Astrocyte of the cerebellum (primary cell): ENCODE measurements around the gene GNG2.

Source experiments
- DNase-seq: peaks from one replicate; pipeline ENCODE4 v3.0.0-alpha.2; 2011; ENCODE audit warnings: low read depth
- H3K4me3 ChIP-seq: 2 replicates; pipeline ENCODE4 v1.5.1; 2011; ENCODE audit warnings: mild to moderate bottlenecking, low read depth, low read length, moderate library complexity
- in situ Hi-C: cut with HindIII; loops from 2 replicates; pipeline ENCODE4 v1.10.0; 2017; ENCODE audit warnings: low sequenced_read_pairs
- TF ChIP-seq, protein P1 (sequence below): IDR thresholded peaks from 2 replicates; pipeline ENCODE4 v1.5.1; 2012; ENCODE audit warnings: low read length, low read depth, moderate library complexity, mild to moderate bottlenecking; ENCODE audit errors: missing control alignments

GNG2 gene

GRCh38 chr14:51879170-51879569 lies 18.8 kb downstream of the GNG2 start:
- TF ChIP-seq, protein P1, sequence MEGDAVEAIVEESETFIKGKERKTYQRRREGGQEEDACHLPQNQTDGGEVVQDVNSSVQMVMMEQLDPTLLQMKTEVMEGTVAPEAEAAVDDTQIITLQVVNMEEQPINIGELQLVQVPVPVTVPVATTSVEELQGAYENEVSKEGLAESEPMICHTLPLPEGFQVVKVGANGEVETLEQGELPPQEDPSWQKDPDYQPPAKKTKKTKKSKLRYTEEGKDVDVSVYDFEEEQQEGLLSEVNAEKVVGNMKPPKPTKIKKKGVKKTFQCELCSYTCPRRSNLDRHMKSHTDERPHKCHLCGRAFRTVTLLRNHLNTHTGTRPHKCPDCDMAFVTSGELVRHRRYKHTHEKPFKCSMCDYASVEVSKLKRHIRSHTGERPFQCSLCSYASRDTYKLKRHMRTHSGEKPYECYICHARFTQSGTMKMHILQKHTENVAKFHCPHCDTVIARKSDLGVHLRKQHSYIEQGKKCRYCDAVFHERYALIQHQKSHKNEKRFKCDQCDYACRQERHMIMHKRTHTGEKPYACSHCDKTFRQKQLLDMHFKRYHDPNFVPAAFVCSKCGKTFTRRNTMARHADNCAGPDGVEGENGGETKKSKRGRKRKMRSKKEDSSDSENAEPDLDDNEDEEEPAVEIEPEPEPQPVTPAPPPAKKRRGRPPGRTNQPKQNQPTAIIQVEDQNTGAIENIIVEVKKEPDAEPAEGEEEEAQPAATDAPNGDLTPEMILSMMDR = no peak
- H3K4me3 ChIP-seq = no peak overlapping the region
- no peak for DNase-seq
- in situ Hi-C loops = no loop called here

GRCh38 chr14:51880835-51881580 lies 20.6 kb downstream of the GNG2 start:
- in situ Hi-C loops = no loop called here
- DNase-seq = peak; percentile 55

DNA sequence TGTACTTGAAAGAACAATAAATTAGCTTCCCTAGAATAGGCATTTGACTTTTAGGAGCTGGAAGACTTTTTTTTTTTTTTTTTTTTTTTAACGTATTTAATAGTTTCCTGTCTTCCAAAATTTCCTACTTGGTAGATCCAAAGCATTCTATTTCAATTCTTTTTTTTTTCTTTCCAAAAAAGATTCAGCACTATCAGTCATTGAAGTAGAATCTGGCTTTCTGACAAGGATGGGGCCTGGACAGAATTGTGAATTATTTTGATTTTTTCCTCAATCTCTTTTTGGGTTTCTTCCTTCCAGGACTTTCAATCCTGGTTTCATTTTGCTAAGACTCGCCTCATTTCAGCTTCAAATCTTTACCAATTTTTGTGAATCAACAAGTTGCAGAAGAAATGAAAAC lies 21.2 kb downstream of the GNG2 start:
- in situ Hi-C loops = no loop called here
- no peak for DNase-seq
- TF ChIP-seq, protein P1 = no peak
- H3K4me3 ChIP-seq = no peak overlapping the region

More at GRCh38 chr14:51880835-51881580, 20.6 kb downstream of the GNG2 start:
- no peak overlapping the region for H3K4me3 ChIP-seq
- TF ChIP-seq, protein P1 = no peak

DNA sequence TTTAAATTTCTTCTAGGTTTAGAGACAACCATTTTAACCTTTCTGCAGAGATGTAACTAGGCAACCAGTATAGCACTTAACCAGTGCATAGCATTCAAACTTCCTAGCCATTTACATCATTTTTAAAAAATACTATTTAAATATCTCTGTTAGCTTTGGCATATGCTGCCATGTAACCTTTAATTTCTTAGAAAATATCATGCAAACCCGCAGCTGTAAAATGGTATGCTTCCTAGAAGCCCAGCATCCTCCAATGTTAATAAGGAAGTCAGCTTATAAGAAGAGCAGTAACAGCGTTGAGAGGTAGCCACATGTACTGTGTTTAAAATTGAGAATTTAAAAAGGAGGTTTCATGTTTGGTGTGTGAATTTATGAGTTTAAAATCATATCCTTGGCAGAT lies 22.8 kb downstream of the GNG2 start:
- no peak overlapping the region for H3K4me3 ChIP-seq
- TF ChIP-seq, protein P1 = no peak
- in situ Hi-C loops = no loop called here

GRCh38 chr14:51884086-51884927 lies 23.9 kb downstream of the GNG2 start:
- DNase-seq = no peak
- TF ChIP-seq, protein P1 = no peak
- H3K4me3 ChIP-seq = no peak overlapping the region
- in situ Hi-C loops = no loop called here

More for the DNA sequence above, 22.8 kb downstream of the GNG2 start:
- no peak for DNase-seq

GRCh38 chr14:51889851-51890250 lies 29.4 kb downstream of the GNG2 start:
- in situ Hi-C loops = no loop called here
- DNase-seq = no peak
- H3K4me3 ChIP-seq = no peak overlapping the region
- TF ChIP-seq, protein P1 = no peak
